Limb (tissue), 2 donors: Measurements from ENCODE around the gene WRAP53.

Experiments used
- DNase-seq, 2 donors: peaks; one replicate each; pipeline ENCODE4 v3.0.0-alpha.2; 2016; ENCODE audit errors: extremely low spot score in 2 of 2

WRAP53 gene

GRCh38 chr17:7707858-7708750 is 19.8 kb downstream of the WRAP53 start:
- DNase-seq = no peak

- DNase-seq = no peak
Observed at GRCh38 chr17:7709031-7709430, 20.8 kb downstream of the WRAP53 start.

- no peak for DNase-seq
Observed at GRCh38 chr17:7710301-7710700, 22.0 kb downstream of the WRAP53 start.

- DNase-seq = no peak
Observed at GRCh38 chr17:7711051-7711755, 22.9 kb downstream of the WRAP53 start.

- DNase-seq = peak in 1 of 2 donors; percentile 70
Observed at GRCh38 chr17:7712111-7712771, 24.0 kb downstream of the WRAP53 start.

GRCh38 chr17:7713782-7714181 is 25.5 kb downstream of the WRAP53 start:
- no peak for DNase-seq

GRCh38 chr17:7714721-7715594 is 26.7 kb downstream of the WRAP53 start:
- DNase-seq = no peak

GRCh38 chr17:7715936-7716886 is 27.9 kb downstream of the WRAP53 start:
- no peak for DNase-seq

- DNase-seq = peak; percentile 92 to 94
Observed at GRCh38 chr17:7716901-7717755, 28.9 kb downstream of the WRAP53 start, which contains the start of gene DNAH2. Gene DNAH2, plus strand, starts transcription at chr17:7717744. Its CDS starts 1,991 bp downstream, at chr17:7719735.

GRCh38 chr17:7717756-7718350 is 29.6 kb downstream of the WRAP53 start:
- DNase-seq = no peak

GRCh38 chr17:7719661-7720060 is 31.4 kb downstream of the WRAP53 start:
- DNase-seq = no peak

GRCh38 chr17:7720125-7720524 is 31.8 kb downstream of the WRAP53 start:
- no peak for DNase-seq

- no peak for DNase-seq
Observed at GRCh38 chr17:7721612-7722011, 33.3 kb downstream of the WRAP53 start.

- no peak for DNase-seq
Observed at GRCh38 chr17:7727886-7728285, 39.6 kb downstream of the WRAP53 start.

GRCh38 chr17:7729816-7730215 is 41.5 kb downstream of the WRAP53 start:
- DNase-seq = no peak

GRCh38 chr17:7732981-7733539 is 44.8 kb downstream of the WRAP53 start:
- DNase-seq = no peak

- no peak for DNase-seq
Observed at GRCh38 chr17:7737601-7738000, 49.3 kb downstream of the WRAP53 start.

GRCh38 chr17:7739746-7740145 is 51.5 kb downstream of the WRAP53 start:
- no peak for DNase-seq
